ENCODE measurements around the gene KIR3DL3. TPM values are rescaled to one million over a fixed set of nuclear protein-coding genes. Genes with fewer than 3 reads are reported as not detected.
"Not testable (repeated sequence)": the region's sequence is repeated elsewhere in the genome, so short reads cannot be mapped to it uniquely, and the experiment has no call there.

KIR3DL3 gene
- polyA plus RNA-seq, 3 donors, result not detected

- Histone ChIP-seq H2AFZ (ENCODE audit: insufficient read depth, low read depth, low read length, poor library complexity, severe bottlenecking) (no peak overlapping the region), H3K9me3 (replicated peaks in 1 of 2; ENCODE audit: control insufficient read depth in 1 of 2, insufficient read depth in 1 of 2, low read length in 2 of 2) (no peaks in the 10 kb centered on the region), H3K79me2 (ENCODE audit: insufficient read depth, low read length) (no peaks in the 10 kb centered on the region), H3K27me3 (ENCODE audit: control insufficient read depth in 2 of 2, insufficient read depth in 2 of 2, low read length in 2 of 2) (peaks cover 0 to 11% of the 10 kb centered on the region in 2 donors), H3K36me3 (replicated peaks in 1 of 2; ENCODE audit: control insufficient read depth in 1 of 2, insufficient read depth in 2 of 2, low read length in 2 of 2) (no peaks in the 10 kb centered on the region), H3K4me3 (replicated peaks in 1 of 3; ENCODE audit: low read depth in 2 of 3, low read length in 3 of 3) (no peak overlapping the region), H3K9ac (ENCODE audit: insufficient read depth, low read length, poor library complexity, severe bottlenecking) (no peak overlapping the region), H3K27ac (ENCODE audit: low read depth in 1 of 2, low read length in 2 of 2) (no peak overlapping the region), H3K4me1 (ENCODE audit: control insufficient read depth in 1 of 2, insufficient read depth in 2 of 2, low read length in 2 of 2) (peaks cover 0 to 3% of the 10 kb centered on the region in 2 donors), H3K4me2 (replicated peaks; ENCODE audit: extremely low read depth, low read length, poor library complexity, severe bottlenecking) (no peak overlapping the region), H4K20me1 (ENCODE audit: insufficient read depth, low read length) (no peaks in the 10 kb centered on the region)
- intact Hi-C loops (cut with micrococcal nuclease), result no loop called here
- H3K27me3 Mint-ChIP-seq (ENCODE audit: low read depth in 3 of 3), result peaks cover 13 to 38% (median 26%) of the 10 kb centered on the region in 3 donors
- TF ChIP-seq, protein P1, sequence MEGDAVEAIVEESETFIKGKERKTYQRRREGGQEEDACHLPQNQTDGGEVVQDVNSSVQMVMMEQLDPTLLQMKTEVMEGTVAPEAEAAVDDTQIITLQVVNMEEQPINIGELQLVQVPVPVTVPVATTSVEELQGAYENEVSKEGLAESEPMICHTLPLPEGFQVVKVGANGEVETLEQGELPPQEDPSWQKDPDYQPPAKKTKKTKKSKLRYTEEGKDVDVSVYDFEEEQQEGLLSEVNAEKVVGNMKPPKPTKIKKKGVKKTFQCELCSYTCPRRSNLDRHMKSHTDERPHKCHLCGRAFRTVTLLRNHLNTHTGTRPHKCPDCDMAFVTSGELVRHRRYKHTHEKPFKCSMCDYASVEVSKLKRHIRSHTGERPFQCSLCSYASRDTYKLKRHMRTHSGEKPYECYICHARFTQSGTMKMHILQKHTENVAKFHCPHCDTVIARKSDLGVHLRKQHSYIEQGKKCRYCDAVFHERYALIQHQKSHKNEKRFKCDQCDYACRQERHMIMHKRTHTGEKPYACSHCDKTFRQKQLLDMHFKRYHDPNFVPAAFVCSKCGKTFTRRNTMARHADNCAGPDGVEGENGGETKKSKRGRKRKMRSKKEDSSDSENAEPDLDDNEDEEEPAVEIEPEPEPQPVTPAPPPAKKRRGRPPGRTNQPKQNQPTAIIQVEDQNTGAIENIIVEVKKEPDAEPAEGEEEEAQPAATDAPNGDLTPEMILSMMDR (IDR thresholded peaks at IDR 0.05), result no peak
- no peak overlapping the region for H3K27ac Mint-ChIP-seq
- no peak overlapping the region for H3K4me3 Mint-ChIP-seq
- H3K9me3 Mint-ChIP-seq, result peaks cover 0 to 3% (median 0%) of the 10 kb centered on the region in 7 donors
- 100% methylated on average over 3 of the region's 7 CpGs for WGBS (ENCODE audit: insufficient coverage)
- H3K4me1 Mint-ChIP-seq, result peaks cover 6% of the 10 kb centered on the region
- no peak for DNase-seq
- no peaks in the 10 kb centered on the region for H3K36me3 Mint-ChIP-seq
Measured at GRCh38 chr19:54708781-54709180, 15.5 kb upstream of the KIR3DL3 start.

- Mint-ChIP-seq H3K4me1 (peaks cover 6% of the 10 kb centered on the region), H3K27me3 (ENCODE audit: low read depth in 3 of 3) (peaks cover 7 to 33% (median 20%) of the 10 kb centered on the region in 3 donors)
- 100% methylated on average over 5 of the region's 18 CpGs for WGBS (ENCODE audit: insufficient coverage)
Measured at GRCh38 chr19:54709212-54709948, 14.9 kb upstream of the KIR3DL3 start.

GRCh38 chr19:54709956-54710355, 14.3 kb upstream of the KIR3DL3 start:
- DNase-seq; H3K36me3 ChIP-seq (replicated peaks in 1 of 2; ENCODE audit: control insufficient read depth in 1 of 2, insufficient read depth in 2 of 2, low read length in 2 of 2); H3K9me3 Mint-ChIP-seq; H2AFZ ChIP-seq (ENCODE audit: insufficient read depth, low read depth, low read length, poor library complexity, severe bottlenecking); H3K9me3 ChIP-seq (replicated peaks in 1 of 2; ENCODE audit: control insufficient read depth in 1 of 2, insufficient read depth in 1 of 2, low read length in 2 of 2); H3K27ac ChIP-seq (ENCODE audit: low read depth in 1 of 2, low read length in 2 of 2); H3K4me3 Mint-ChIP-seq; H3K4me3 ChIP-seq (replicated peaks in 1 of 3; ENCODE audit: low read depth in 2 of 3, low read length in 3 of 3); H4K20me1 ChIP-seq (ENCODE audit: insufficient read depth, low read length); H3K27me3 ChIP-seq (ENCODE audit: control insufficient read depth in 2 of 2, insufficient read depth in 2 of 2, low read length in 2 of 2); H3K27ac Mint-ChIP-seq; H3K4me2 ChIP-seq (replicated peaks; ENCODE audit: extremely low read depth, low read length, poor library complexity, severe bottlenecking); H3K4me1 Mint-ChIP-seq; H3K4me1 ChIP-seq (ENCODE audit: control insufficient read depth in 1 of 2, insufficient read depth in 2 of 2, low read length in 2 of 2); H3K9ac ChIP-seq (ENCODE audit: insufficient read depth, low read length, poor library complexity, severe bottlenecking); intact Hi-C loops (cut with micrococcal nuclease); H3K79me2 ChIP-seq (ENCODE audit: insufficient read depth, low read length); H3K36me3 Mint-ChIP-seq: not testable (repeated sequence)
- WGBS (ENCODE audit: insufficient coverage), result 96% methylated on average over 8 of the region's 13 CpGs
- peaks cover 6 to 29% (median 17%) of the 10 kb centered on the region in 3 donors for H3K27me3 Mint-ChIP-seq (ENCODE audit: low read depth in 3 of 3)

More at GRCh38 chr19:54709212-54709948, 14.9 kb upstream of the KIR3DL3 start:
- Histone ChIP-seq H3K27ac (ENCODE audit: low read depth in 1 of 2, low read length in 2 of 2) (no peak overlapping the region), H3K27me3 (ENCODE audit: control insufficient read depth in 2 of 2, insufficient read depth in 2 of 2, low read length in 2 of 2) (peaks cover 0 to 6% of the 10 kb centered on the region in 2 donors), H3K4me2 (replicated peaks; ENCODE audit: extremely low read depth, low read length, poor library complexity, severe bottlenecking) (no peak overlapping the region), H2AFZ (ENCODE audit: insufficient read depth, low read depth, low read length, poor library complexity, severe bottlenecking) (no peak overlapping the region), H3K9ac (ENCODE audit: insufficient read depth, low read length, poor library complexity, severe bottlenecking) (no peak overlapping the region), H3K36me3 (replicated peaks in 1 of 2; ENCODE audit: control insufficient read depth in 1 of 2, insufficient read depth in 2 of 2, low read length in 2 of 2) (no peaks in the 10 kb centered on the region), H4K20me1 (ENCODE audit: insufficient read depth, low read length) (no peaks in the 10 kb centered on the region), H3K79me2 (ENCODE audit: insufficient read depth, low read length) (no peaks in the 10 kb centered on the region), H3K4me3 (replicated peaks in 1 of 3; ENCODE audit: low read depth in 2 of 3, low read length in 3 of 3) (no peak overlapping the region), H3K4me1 (ENCODE audit: control insufficient read depth in 1 of 2, insufficient read depth in 2 of 2, low read length in 2 of 2) (peaks cover 0 to 3% of the 10 kb centered on the region in 2 donors), H3K9me3 (replicated peaks in 1 of 2; ENCODE audit: control insufficient read depth in 1 of 2, insufficient read depth in 1 of 2, low read length in 2 of 2) (no peaks in the 10 kb centered on the region)
- no peak for DNase-seq
- intact Hi-C loops (cut with micrococcal nuclease), result no loop called here
- Mint-ChIP-seq H3K36me3 (no peaks in the 10 kb centered on the region), H3K4me3 (no peak overlapping the region), H3K27ac (no peak overlapping the region), H3K9me3 (peaks cover 0 to 3% (median 0%) of the 10 kb centered on the region in 7 donors)
- TF ChIP-seq, protein P1 (IDR thresholded peaks at IDR 0.05), result no peak
